Measurements from ENCODE around the gene ANK2. TPM values are rescaled to one million over a fixed set of nuclear protein-coding genes. Genes with fewer than 3 reads are reported as not detected.

Gene ANK2
- total and polyA plus RNA-seq, 2 experiments from 2014 or later: 10.9 to 25.9 TPM

- Histone ChIP-seq H3K27ac (no peak overlapping the region), H3K4me1 (ENCODE audit: insufficient read depth) (no peaks in the 10 kb centered on the region), H3K9me3 (ENCODE audit: low read depth) (no peaks in the 10 kb centered on the region), H2AFZ (no peak overlapping the region), H3K9ac (no peak overlapping the region), H3K36me3 (ENCODE audit: low read depth) (no peaks in the 10 kb centered on the region), H3K4me2 (ENCODE audit: unreplicated experiment) (no peak overlapping the region), H3K27me3 (replicated peaks; ENCODE audit: insufficient read depth) (no peaks in the 10 kb centered on the region), H3K4me3 (no peak overlapping the region), H3K79me2 (ENCODE audit: insufficient read depth) (no peaks in the 10 kb centered on the region), H3F3A (ENCODE audit: insufficient read depth) (no peaks in the 10 kb centered on the region), H3K9me2 (ENCODE audit: insufficient read depth) (no peaks in the 10 kb centered on the region), H4K20me1 (ENCODE audit: insufficient read depth) (no peaks in the 10 kb centered on the region)
- DNase-seq: no peak
- WGBS, 2 experiments (ENCODE audit: low coverage in 1 of 2, low lambda C conversion rate in 2 of 2, missing lambda C conversion rate in 2 of 2): 94 to 100% methylated on average over 1 of the region's 1 CpG
- in situ Hi-C loops (cut with MboI): no loop called here
- TF ChIP-seq EZH2 (IDR thresholded peaks at IDR 0.05; ENCODE audit: insufficient read depth, poor library complexity, severe bottlenecking) (no peak), EZH2phosphoT487 (IDR thresholded peaks at IDR 0.05; ENCODE audit: insufficient read depth, low read depth) (no peak)
Observed at GRCh38 chr4:113083346-113083745, 33.9 kb downstream of the ANK2 start.

DNA sequence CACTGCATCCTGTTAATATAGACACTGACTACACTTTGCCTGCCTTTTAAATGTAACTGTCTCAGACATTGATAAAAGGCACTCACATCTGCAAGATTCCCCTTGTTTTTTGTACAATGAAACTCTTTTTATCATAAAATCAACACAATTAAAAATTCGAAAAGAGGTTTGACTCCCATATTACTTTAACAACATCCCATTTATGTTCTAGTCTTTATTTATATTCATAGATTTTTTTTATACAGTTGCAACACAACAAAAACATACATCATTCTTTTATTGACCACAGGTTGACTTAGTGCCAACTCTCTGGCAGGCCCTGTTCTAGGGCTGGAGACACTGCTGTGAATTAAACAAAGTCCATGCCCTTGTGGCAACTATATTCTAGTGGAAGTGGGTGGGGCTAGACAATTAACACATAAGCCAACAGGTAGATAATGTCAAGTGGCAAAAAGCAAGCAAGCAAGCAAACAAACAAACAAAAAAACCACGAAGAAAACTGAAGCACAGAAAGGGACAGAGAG, 36.8 kb downstream of the ANK2 start:
- H2AFZ ChIP-seq: no peak overlapping the region
- no peaks in the 10 kb centered on the region for H3K9me2 ChIP-seq (ENCODE audit: insufficient read depth)
- H3K4me2 ChIP-seq (ENCODE audit: unreplicated experiment): no peak overlapping the region
- in situ Hi-C loops (cut with MboI): no loop called here
- no peaks in the 10 kb centered on the region for H4K20me1 ChIP-seq (ENCODE audit: insufficient read depth)
- DNase-seq: no peak
- H3K27ac ChIP-seq: no peak overlapping the region
- no peaks in the 10 kb centered on the region for H3K36me3 ChIP-seq (ENCODE audit: low read depth)
- no peak overlapping the region for H3K9ac ChIP-seq
- H3K79me2 ChIP-seq (ENCODE audit: insufficient read depth): no peaks in the 10 kb centered on the region
- WGBS, 2 experiments (ENCODE audit: low coverage in 1 of 2, low lambda C conversion rate in 2 of 2, missing lambda C conversion rate in 2 of 2): 63 to 77% methylated on average over 2 of the region's 2 CpGs
- no peaks in the 10 kb centered on the region for H3K9me3 ChIP-seq (ENCODE audit: low read depth)
- TF ChIP-seq EZH2 (IDR thresholded peaks at IDR 0.05; ENCODE audit: insufficient read depth, poor library complexity, severe bottlenecking) (no peak), EZH2phosphoT487 (IDR thresholded peaks at IDR 0.05; ENCODE audit: insufficient read depth, low read depth) (no peak)
- H3K4me3 ChIP-seq: no peak overlapping the region
- no peaks in the 10 kb centered on the region for H3K4me1 ChIP-seq (ENCODE audit: insufficient read depth)
- no peaks in the 10 kb centered on the region for H3F3A ChIP-seq (ENCODE audit: insufficient read depth)
- H3K27me3 ChIP-seq (replicated peaks; ENCODE audit: insufficient read depth): no peaks in the 10 kb centered on the region

GRCh38 chr4:113088050-113088449, 38.6 kb downstream of the ANK2 start:
- H3K4me2 ChIP-seq (ENCODE audit: unreplicated experiment): no peak overlapping the region

GRCh38 chr4:113090954-113091353, 41.5 kb downstream of the ANK2 start:
- Histone ChIP-seq H3K4me1 (ENCODE audit: insufficient read depth) (no peaks in the 10 kb centered on the region), H3K27me3 (replicated peaks; ENCODE audit: insufficient read depth) (no peaks in the 10 kb centered on the region), H3K9me2 (ENCODE audit: insufficient read depth) (no peaks in the 10 kb centered on the region), H3K27ac (no peak overlapping the region), H3K36me3 (ENCODE audit: low read depth) (no peaks in the 10 kb centered on the region), H3K79me2 (ENCODE audit: insufficient read depth) (no peaks in the 10 kb centered on the region), H3K9ac (no peak overlapping the region), H4K20me1 (ENCODE audit: insufficient read depth) (no peaks in the 10 kb centered on the region), H3K9me3 (ENCODE audit: low read depth) (no peaks in the 10 kb centered on the region), H3K4me3 (no peak overlapping the region), H3F3A (ENCODE audit: insufficient read depth) (no peaks in the 10 kb centered on the region), H3K4me2 (ENCODE audit: unreplicated experiment) (no peak overlapping the region), H2AFZ (no peak overlapping the region)
- no peak for TF ChIP-seq EZH2 (IDR thresholded peaks at IDR 0.05; ENCODE audit: insufficient read depth, poor library complexity, severe bottlenecking)
- TF ChIP-seq EZH2phosphoT487 (IDR thresholded peaks at IDR 0.05; ENCODE audit: insufficient read depth, low read depth): no peak
- no peak for DNase-seq
- in situ Hi-C loops (cut with MboI): no loop called here

More at GRCh38 chr4:113088050-113088449, 38.6 kb downstream of the ANK2 start:
- Histone ChIP-seq H3K27ac (no peak overlapping the region), H3K4me1 (ENCODE audit: insufficient read depth) (no peaks in the 10 kb centered on the region), H3K9ac (no peak overlapping the region), H3K4me3 (no peak overlapping the region), H3K9me2 (ENCODE audit: insufficient read depth) (no peaks in the 10 kb centered on the region), H3K9me3 (ENCODE audit: low read depth) (no peaks in the 10 kb centered on the region), H4K20me1 (ENCODE audit: insufficient read depth) (no peaks in the 10 kb centered on the region), H3K36me3 (ENCODE audit: low read depth) (no peaks in the 10 kb centered on the region), H3F3A (ENCODE audit: insufficient read depth) (no peaks in the 10 kb centered on the region), H2AFZ (no peak overlapping the region), H3K79me2 (ENCODE audit: insufficient read depth) (no peaks in the 10 kb centered on the region), H3K27me3 (replicated peaks; ENCODE audit: insufficient read depth) (no peaks in the 10 kb centered on the region)
- WGBS, 2 experiments (ENCODE audit: low coverage in 1 of 2, low lambda C conversion rate in 2 of 2, missing lambda C conversion rate in 2 of 2): 91 to 100% methylated on average over 1 of the region's 1 CpG
- TF ChIP-seq EZH2phosphoT487 (IDR thresholded peaks at IDR 0.05; ENCODE audit: insufficient read depth, low read depth) (no peak), EZH2 (IDR thresholded peaks at IDR 0.05; ENCODE audit: insufficient read depth, poor library complexity, severe bottlenecking) (no peak)
- no peak for DNase-seq
- in situ Hi-C loops (cut with MboI): no loop called here

DNA sequence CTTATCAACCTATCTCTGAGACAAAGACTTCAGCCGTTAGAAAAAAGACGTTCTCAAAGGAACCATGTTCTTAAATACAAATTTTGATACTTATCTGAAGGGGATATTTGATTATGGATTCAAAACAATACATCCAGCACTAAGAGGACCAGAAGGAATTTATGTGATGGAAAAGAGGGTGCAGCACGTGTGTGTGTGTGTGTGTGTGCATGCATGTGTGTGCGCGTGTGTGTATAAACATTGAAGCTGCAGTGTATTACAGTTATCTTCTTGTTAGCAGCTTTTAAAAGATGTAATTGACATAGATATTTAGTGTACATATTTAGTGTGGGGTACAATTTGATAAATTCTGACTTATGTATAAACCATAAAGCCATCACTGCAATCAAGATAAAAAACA, 44.9 kb downstream of the ANK2 start:
- TF ChIP-seq EZH2 (IDR thresholded peaks at IDR 0.05; ENCODE audit: insufficient read depth, poor library complexity, severe bottlenecking) (no peak), EZH2phosphoT487 (IDR thresholded peaks at IDR 0.05; ENCODE audit: insufficient read depth, low read depth) (no peak)
- Histone ChIP-seq H3K9ac (no peak overlapping the region), H3K79me2 (ENCODE audit: insufficient read depth) (no peaks in the 10 kb centered on the region), H3K36me3 (ENCODE audit: low read depth) (no peaks in the 10 kb centered on the region), H3K27ac (no peak overlapping the region), H3K4me1 (ENCODE audit: insufficient read depth) (no peaks in the 10 kb centered on the region), H3F3A (ENCODE audit: insufficient read depth) (no peaks in the 10 kb centered on the region), H3K4me2 (ENCODE audit: unreplicated experiment) (no peak overlapping the region), H3K9me2 (ENCODE audit: insufficient read depth) (no peaks in the 10 kb centered on the region), H3K9me3 (ENCODE audit: low read depth) (no peaks in the 10 kb centered on the region), H4K20me1 (ENCODE audit: insufficient read depth) (no peaks in the 10 kb centered on the region), H3K4me3 (no peak overlapping the region), H3K27me3 (replicated peaks; ENCODE audit: insufficient read depth) (no peaks in the 10 kb centered on the region), H2AFZ (0 out of 2 replicates have a peak overlapping the region, but pooled peaks have one; percentile 13)
- in situ Hi-C loops (cut with MboI): no loop called here
- DNase-seq: no peak
- 76% methylated on average over 5 of the region's 5 CpGs for WGBS, 2 experiments (ENCODE audit: low coverage in 1 of 2, low lambda C conversion rate in 2 of 2, missing lambda C conversion rate in 2 of 2)

All from GM23248 (cell line).